GM19025 (cell line): ENCODE measurements around the gene UTF1.

ENCODE experiments used
- ATAC-seq: cut with Tn5 transposase; IDR thresholded peaks from one replicate; pipeline ENCODE4 v1.9.1; 2021; ENCODE audit warnings: mild to moderate bottlenecking, low read depth, moderate library complexity; ENCODE audit not compliant: unreplicated experiment

Gene UTF1

GRCh38 chr10:133275684-133276092 is 45.7 kb downstream of the UTF1 start:
- ATAC-seq: peak; percentile 27

- ATAC-seq: no peak
These were observed 46.0 kb downstream of the UTF1 start for GRCh38 chr10:133276100-133276434.

DNA sequence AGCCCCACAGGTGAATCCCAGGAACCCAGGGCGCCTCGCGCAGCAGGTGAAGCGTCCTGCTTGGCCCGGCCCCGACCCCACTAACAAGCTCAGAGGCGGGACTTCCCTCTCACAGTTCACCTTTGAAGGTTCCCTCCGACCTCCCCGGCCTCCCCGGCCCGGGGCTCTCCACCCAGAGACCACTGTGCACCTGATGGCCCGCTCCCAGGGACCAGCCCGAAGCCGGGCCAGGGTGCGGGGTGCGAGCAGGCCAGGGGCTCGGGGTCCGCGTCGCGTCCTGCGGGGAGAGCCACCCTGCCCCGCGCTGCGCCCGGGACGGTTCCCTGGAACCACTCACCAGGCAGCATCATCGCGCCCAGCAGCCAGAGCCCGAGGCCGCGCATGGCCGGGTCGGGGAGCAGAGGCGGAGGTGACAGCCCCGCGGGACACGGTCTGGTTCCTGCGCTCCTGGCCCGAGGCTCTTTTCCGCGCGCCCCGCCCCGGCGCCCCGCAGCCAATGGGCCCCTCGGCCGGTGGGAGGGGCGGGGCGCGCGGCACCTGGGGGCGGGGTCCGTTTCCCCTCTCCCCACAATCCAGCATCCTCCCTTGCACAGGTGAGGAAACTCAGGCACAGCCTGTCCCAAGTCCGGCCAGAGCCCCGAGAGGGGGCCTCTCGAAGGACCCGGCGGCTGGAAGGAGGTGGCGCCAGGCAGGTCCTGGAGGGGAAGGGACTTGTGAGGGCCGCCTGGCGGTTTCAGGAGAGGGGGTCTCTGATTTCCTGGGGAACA is 46.6 kb downstream of the UTF1 start, which contains the start of gene ADAM8:
TSS of gene ADAM8 (minus strand) at position 434 of the 767 bp plus-strand sequence. CDS start at position 383, 51 bp downstream.
- peak; percentile 45 for ATAC-seq

- ATAC-seq: no peak
These were observed 47.4 kb downstream of the UTF1 start for GRCh38 chr10:133277277-133277992.

DNA sequence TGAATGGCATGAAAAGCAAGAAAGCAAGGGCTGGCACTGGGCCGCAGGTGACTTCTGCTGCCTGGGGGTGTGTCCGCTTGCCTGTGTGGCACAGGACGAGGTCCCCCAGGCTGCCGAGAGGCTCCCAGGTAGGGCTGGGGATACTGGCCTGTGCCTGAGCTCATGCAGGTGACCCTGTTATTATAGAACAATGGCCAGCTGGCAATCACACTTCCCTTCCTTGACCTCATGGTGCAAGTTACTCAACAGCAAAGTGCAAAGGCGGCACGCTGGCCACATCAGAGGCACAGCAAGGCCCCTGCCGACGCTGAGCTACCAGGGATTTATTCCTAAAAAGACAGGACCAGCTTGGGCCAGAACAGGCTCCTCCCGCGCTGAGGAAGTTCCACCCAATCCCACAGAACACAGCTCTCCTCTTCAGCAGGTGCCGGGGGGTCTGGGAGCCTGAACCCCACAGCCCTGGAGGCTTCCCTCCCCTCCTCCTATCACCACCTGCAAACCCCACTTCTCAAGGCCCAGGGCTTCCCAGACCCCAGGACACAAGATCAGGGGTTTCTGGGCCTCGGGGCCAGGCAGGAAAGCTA is 48.1 kb downstream of the UTF1 start:
- no peak for ATAC-seq

DNA sequence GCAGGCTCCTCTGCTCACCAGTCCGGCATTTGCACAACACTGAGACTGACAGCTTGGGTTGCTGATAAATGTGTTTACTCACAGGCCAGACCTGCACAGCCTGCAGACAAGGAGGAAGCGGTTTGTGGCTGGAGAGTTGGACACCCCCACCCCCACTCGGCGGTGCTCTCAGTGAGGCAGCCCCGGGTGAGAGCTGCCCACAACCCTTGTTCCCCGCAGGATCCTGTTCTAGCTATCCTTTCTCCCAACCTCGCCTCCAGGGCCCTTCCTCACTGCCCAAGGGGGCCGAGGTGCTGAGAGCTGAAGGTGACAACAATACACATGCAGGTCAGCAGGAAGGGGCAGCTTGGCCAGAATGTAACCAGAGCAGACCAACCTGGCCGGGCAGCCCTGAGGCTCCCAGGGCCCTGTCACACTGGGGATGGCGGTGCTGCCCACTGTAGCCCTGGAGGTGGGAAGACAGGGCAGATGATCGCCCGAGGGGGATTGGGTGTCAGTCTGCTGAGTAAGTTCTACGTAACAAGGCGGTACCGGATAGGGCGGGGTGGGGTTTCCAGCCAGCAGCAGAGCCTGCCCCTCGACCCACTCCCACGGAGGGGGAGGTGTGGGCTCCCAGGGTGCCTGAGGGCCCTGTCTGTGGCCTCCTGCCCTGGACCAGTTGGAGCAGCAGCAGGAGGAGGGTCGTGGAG is 48.7 kb downstream of the UTF1 start:
- peak; percentile 31 for ATAC-seq

GRCh38 chr10:133279326-133280226 is 49.6 kb downstream of the UTF1 start:
- no peak for ATAC-seq

DNA sequence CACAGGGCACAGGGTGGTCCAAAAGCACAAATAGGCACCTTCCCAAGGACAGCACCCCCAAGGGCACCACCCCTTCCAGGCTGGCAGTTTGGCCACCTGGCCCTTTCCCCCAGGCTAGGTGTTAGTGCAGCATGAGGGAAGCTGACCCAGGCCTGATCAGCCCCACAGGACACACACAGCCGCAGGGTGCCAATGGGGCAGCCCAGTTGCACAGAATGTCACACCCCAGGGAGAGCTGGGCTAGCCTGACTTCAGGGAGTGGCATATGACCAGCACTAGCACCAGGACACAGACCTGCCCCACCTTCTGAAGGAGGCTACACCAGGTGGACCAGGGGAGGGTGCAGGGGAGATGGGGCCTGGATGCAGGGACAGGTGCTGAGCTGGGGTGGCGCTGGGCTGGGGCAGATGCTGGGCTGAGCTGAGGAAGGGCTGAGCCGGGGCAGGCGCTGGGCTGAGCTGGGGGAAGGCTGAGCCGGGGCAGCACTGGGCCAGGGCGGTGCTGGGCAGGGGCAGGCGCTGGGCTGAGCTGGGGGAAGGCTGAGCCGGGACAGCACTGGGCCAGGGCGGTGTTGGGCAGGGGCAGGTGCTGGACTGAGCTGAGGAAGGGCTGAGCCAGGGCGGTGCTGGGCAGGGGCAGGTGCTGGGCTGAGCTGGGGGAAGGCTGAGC is 50.5 kb downstream of the UTF1 start:
- no peak for ATAC-seq

- no peak for ATAC-seq
These were observed 51.1 kb downstream of the UTF1 start for GRCh38 chr10:133281084-133281483.
